GM18511 (cell line): ENCODE measurements around the gene MPL.

Experiments used
- ATAC-seq: cut with Tn5 transposase; IDR thresholded peaks from one replicate; pipeline ENCODE4 v1.9.1; 2021; ENCODE audit warnings: mild to moderate bottlenecking, moderate library complexity; ENCODE audit not compliant: unreplicated experiment

Gene MPL

GRCh38 chr1:43402089-43402865, 64.7 kb downstream of the MPL start:
- no peak for ATAC-seq
